ENCODE data around the gene DERL3. TPM values are rescaled to one million over a fixed set of nuclear protein-coding genes. Genes with fewer than 3 reads are reported as not detected.

DERL3 gene
- total RNA-seq, 6 experiments from 2014 or later = 0.21 to 0.88 (median 0.40) TPM

DNA sequence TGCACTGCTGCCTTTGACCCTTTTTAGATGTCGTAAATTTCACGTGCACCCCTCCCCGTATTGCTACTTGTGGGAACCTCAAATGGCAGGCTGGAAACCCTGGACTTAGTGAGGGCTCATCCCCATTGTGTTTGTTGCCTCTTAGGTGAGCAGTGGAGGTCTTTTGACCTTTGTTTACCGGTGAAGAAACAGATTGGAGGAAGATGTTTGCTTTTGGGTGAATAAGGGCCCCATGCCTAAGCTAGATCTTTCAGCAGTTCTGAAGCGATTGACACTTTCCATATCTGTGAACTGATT, 51.3 kb downstream of the DERL3 start:
- Mint-ChIP-seq H3K27ac (peak overlapping the region; percentile 48; the same call in 1 of the 2 replicates), H3K27me3 (ENCODE audit: insufficient read depth) (no peaks in the 10 kb centered on the region; the same call in none of the 2 replicates)

DNA sequence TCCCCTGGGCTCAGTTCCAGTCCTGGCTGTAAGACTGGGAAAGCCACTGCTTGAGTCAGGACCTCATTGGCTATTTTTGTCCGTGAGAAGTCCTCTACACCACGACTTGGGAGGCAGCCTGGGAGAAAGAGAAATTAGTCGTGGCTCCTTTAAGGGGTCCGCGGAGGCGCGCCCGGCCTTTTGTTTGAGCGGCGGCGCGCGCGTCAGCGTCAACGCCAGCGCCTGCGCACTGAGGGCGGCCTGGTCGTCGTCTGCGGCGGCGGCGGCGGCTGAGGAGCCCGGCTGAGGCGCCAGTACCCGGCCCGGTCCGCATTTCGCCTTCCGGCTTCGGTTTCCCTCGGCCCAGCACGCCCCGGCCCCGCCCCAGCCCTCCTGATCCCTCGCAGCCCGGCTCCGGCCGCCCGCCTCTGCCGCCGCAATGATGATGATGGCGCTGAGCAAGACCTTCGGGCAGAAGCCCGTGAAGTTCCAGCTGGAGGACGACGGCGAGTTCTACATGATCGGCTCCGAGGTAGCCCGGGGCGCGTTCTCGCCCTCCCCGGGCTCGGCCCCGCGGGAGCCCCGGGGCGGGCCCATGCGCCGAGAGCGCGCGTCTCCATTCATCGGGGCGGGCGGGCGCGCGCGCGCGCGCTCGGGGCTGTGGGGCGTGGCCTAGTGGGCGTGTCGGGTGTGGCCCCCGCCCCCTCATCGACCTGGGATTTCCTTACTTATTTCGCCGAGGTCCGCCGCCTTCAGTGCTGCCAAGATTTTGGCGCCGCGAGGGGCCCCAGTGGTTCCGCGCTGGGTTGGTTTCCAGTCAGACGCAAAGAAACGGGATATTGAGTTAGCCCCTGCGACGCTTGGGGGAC, 51.8 kb downstream of the DERL3 start, which contains the start of gene SMARCB1:
Gene SMARCB1, plus strand, starts transcription at position 215 of the 848 bp plus-strand sequence. Its CDS starts 204 bp downstream, at position 419.
- Mint-ChIP-seq H3K4me1 (ENCODE audit: low read depth) (peaks cover 57% of the 10 kb centered on the region), H3K36me3 (ENCODE audit: low read depth) (peaks cover 2% of the 10 kb centered on the region; the same call in 1 of the 2 replicates), H3K9me3 (no peaks in the 10 kb centered on the region), H3K27ac (peak within 1 kb of the TSS; percentile 89), H3K27me3 (ENCODE audit: insufficient read depth) (no peaks in the 10 kb centered on the region; the same call in 1 of the 2 replicates), H3K4me3 (peak within 1 kb of the TSS; percentile 93)
- peak; percentile 90 for DNase-seq
- TF ChIP-seq, protein P1, sequence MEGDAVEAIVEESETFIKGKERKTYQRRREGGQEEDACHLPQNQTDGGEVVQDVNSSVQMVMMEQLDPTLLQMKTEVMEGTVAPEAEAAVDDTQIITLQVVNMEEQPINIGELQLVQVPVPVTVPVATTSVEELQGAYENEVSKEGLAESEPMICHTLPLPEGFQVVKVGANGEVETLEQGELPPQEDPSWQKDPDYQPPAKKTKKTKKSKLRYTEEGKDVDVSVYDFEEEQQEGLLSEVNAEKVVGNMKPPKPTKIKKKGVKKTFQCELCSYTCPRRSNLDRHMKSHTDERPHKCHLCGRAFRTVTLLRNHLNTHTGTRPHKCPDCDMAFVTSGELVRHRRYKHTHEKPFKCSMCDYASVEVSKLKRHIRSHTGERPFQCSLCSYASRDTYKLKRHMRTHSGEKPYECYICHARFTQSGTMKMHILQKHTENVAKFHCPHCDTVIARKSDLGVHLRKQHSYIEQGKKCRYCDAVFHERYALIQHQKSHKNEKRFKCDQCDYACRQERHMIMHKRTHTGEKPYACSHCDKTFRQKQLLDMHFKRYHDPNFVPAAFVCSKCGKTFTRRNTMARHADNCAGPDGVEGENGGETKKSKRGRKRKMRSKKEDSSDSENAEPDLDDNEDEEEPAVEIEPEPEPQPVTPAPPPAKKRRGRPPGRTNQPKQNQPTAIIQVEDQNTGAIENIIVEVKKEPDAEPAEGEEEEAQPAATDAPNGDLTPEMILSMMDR (IDR thresholded peaks at IDR 0.05) = no peak

More for the DNA sequence above, 51.3 kb downstream of the DERL3 start:
- H3K4me1 Mint-ChIP-seq (ENCODE audit: low read depth) = peaks cover 61% of the 10 kb centered on the region
- TF ChIP-seq, protein P1 (IDR thresholded peaks at IDR 0.05) = no peak
- peaks cover 8% of the 10 kb centered on the region; the same call in 1 of the 2 replicates for H3K36me3 Mint-ChIP-seq (ENCODE audit: low read depth)
- no peaks in the 10 kb centered on the region for H3K9me3 Mint-ChIP-seq
- H3K4me3 Mint-ChIP-seq = peak overlapping the region; percentile 93
- no peak for DNase-seq

DNA sequence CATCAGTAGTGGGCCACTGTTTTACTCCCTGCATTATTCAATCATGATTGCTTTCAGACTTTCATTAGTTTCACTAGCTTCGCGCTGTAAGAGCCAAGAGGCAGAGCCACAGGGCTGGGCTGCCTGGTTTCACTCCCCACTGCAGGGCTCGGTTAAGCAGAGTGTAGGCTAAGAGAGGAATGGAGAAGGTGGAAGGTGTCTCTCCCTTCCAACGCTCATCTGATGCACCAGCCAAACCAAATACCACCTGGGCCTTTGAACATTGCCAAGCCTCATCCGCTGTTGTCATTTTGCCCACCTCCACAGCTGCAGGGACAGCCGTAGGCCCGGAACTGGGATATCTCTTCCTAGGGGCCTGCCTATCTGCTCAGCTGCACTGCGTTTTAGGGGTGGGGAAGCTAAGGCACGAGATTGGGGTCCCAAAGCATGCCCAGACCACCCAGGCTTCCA, 52.5 kb downstream of the DERL3 start:
- Mint-ChIP-seq H3K4me3 (peak overlapping the region; percentile 93), H3K27me3 (ENCODE audit: insufficient read depth) (no peaks in the 10 kb centered on the region; the same call in 1 of the 2 replicates), H3K27ac (peak overlapping the region; percentile 89), H3K4me1 (ENCODE audit: low read depth) (peaks cover 57% of the 10 kb centered on the region), H3K9me3 (no peaks in the 10 kb centered on the region), H3K36me3 (ENCODE audit: low read depth) (no peaks in the 10 kb centered on the region; the same call in 1 of the 2 replicates)
- no peak for DNase-seq
- TF ChIP-seq, protein P1 (IDR thresholded peaks at IDR 0.05) = no peak

Other genes starting within 250 kb of the DERL3 start
- under 1 TPM in 3 of 6 experiments, not detected in 3; 0.14 to 0.25 (median 0.24) TPM for gene DRICH1, start 206.7 kb downstream of the DERL3 start, total RNA-seq (2021; fragmentation: NEBNext Ultra II Directional; extraction: Animal tissue kit (Norgen Biotek cat#: 25700))
- not detected for gene RGL4, start 148.0 kb downstream of the DERL3 start, total RNA-seq (2021; fragmentation: NEBNext Ultra II Directional; extraction: Animal tissue kit (Norgen Biotek cat#: 25700))
- 1 to 10 TPM; 6.0 to 7.0 (median 6.4) TPM for gene ZNF70, start 87.9 kb downstream of the DERL3 start, total RNA-seq (2021; fragmentation: NEBNext Ultra II Directional; extraction: Animal tissue kit (Norgen Biotek cat#: 25700))
- under 1 TPM in 2 of 6 experiments, not detected in 4; 0.33 to 0.57 TPM for gene VPREB3, start 84.6 kb downstream of the DERL3 start, total RNA-seq (2021; fragmentation: NEBNext Ultra II Directional; extraction: Animal tissue kit (Norgen Biotek cat#: 25700))
- gene C22orf15, start 76.0 kb downstream of the DERL3 start, total RNA-seq (2021; fragmentation: NEBNext Ultra II Directional; extraction: Animal tissue kit (Norgen Biotek cat#: 25700)) = 1 to 10 TPM in 3 of 6 experiments, under 1 TPM in 3; 0.48 to 4.0 (median 1.1) TPM
- 100 to 1,000 TPM in 4 of 6 experiments, 10 to 100 TPM in 2; 89.3 to 117 (median 106) TPM for gene CHCHD10, start 71.0 kb downstream of the DERL3 start, total RNA-seq (2021; fragmentation: NEBNext Ultra II Directional; extraction: Animal tissue kit (Norgen Biotek cat#: 25700))
- gene MMP11, start 66.2 kb downstream of the DERL3 start, total RNA-seq (2021; fragmentation: NEBNext Ultra II Directional; extraction: Animal tissue kit (Norgen Biotek cat#: 25700)) = 1 to 10 TPM; 1.7 to 3.6 (median 2.7) TPM
- gene SMARCB1, start 52.0 kb downstream of the DERL3 start, total RNA-seq (2021; fragmentation: NEBNext Ultra II Directional; extraction: Animal tissue kit (Norgen Biotek cat#: 25700)) = 100 to 1,000 TPM in 1 of 6 experiments, 10 to 100 TPM in 5; 91.5 to 101 (median 97.3) TPM
- 10 to 100 TPM in 4 of 6 experiments, 1 to 10 TPM in 2; 8.9 to 13.2 (median 10.5) TPM for gene SLC2A11, start 18.9 kb upstream of the DERL3 start, total RNA-seq (2021; fragmentation: NEBNext Ultra II Directional; extraction: Animal tissue kit (Norgen Biotek cat#: 25700))
- gene MIF, start 55.4 kb upstream of the DERL3 start, total RNA-seq (2021; fragmentation: NEBNext Ultra II Directional; extraction: Animal tissue kit (Norgen Biotek cat#: 25700)) = 100 to 1,000 TPM; 625 to 741 (median 699) TPM
- 10 to 100 TPM; 31.4 to 39.2 (median 34.1) TPM for gene GSTT2B, start 122.2 kb upstream of the DERL3 start, total RNA-seq (2021; fragmentation: NEBNext Ultra II Directional; extraction: Animal tissue kit (Norgen Biotek cat#: 25700))
- under 1 TPM; 0.26 to 0.66 (median 0.47) TPM for gene DDTL, start 127.9 kb upstream of the DERL3 start, total RNA-seq (2021; fragmentation: NEBNext Ultra II Directional; extraction: Animal tissue kit (Norgen Biotek cat#: 25700))
- 100 to 1,000 TPM in 4 of 6 experiments, 10 to 100 TPM in 2; 96.1 to 120 (median 108) TPM for gene DDT, start 135.4 kb upstream of the DERL3 start, total RNA-seq (2021; fragmentation: NEBNext Ultra II Directional; extraction: Animal tissue kit (Norgen Biotek cat#: 25700))
- under 1 TPM in 5 of 6 experiments, not detected in 1; 0.38 to 0.64 (median 0.43) TPM for gene GSTT2, start 141.1 kb upstream of the DERL3 start, total RNA-seq (2021; fragmentation: NEBNext Ultra II Directional; extraction: Animal tissue kit (Norgen Biotek cat#: 25700))
- not detected for gene GSTT4, start 166.4 kb upstream of the DERL3 start, total RNA-seq (2021; fragmentation: NEBNext Ultra II Directional; extraction: Animal tissue kit (Norgen Biotek cat#: 25700))
- 10 to 100 TPM; 39.0 to 54.1 (median 48.0) TPM for gene CABIN1, start 172.3 kb upstream of the DERL3 start, total RNA-seq (2021; fragmentation: NEBNext Ultra II Directional; extraction: Animal tissue kit (Norgen Biotek cat#: 25700))